Endodermal cell (in vitro differentiated cells): Measurements from ENCODE around the gene S100A14. TPM values are rescaled to one million over a fixed set of nuclear protein-coding genes. Genes with fewer than 3 reads are reported as not detected.

Source experiments
- DNase-seq: peaks from one replicate; pipeline ENCODE4 v3.0.0-alpha.2; 2017
- H3K27ac ChIP-seq: 2 replicates; pipeline ENCODE4 v1.5.1; 2013; ENCODE audit warnings: mild to moderate bottlenecking, low read depth, low read length, moderate library complexity
- H3K27me3 ChIP-seq: 2 replicates; pipeline ENCODE4 v1.6.1; 2013; ENCODE audit warnings: mild to moderate bottlenecking, low read length, moderate library complexity; ENCODE audit not compliant: insufficient read depth, control insufficient read depth, poor library complexity, severe bottlenecking
- H3K36me3 ChIP-seq: 2 replicates; pipeline ENCODE4 v1.7.0; 2013; ENCODE audit warnings: mild to moderate bottlenecking, low read length, moderate library complexity; ENCODE audit not compliant: control insufficient read depth, insufficient read depth
- H3K4me1 ChIP-seq: one replicate; pipeline ENCODE4 v1.7.0; 2013; ENCODE audit warnings: low read length; ENCODE audit not compliant: control insufficient read depth, insufficient read depth
- H3K4me3 ChIP-seq: 2 replicates; pipeline ENCODE4 v1.5.1; 2013; ENCODE audit warnings: mild to moderate bottlenecking, low read length, moderate library complexity
- H3K9ac ChIP-seq: 2 replicates; pipeline ENCODE4 v1.6.1; 2013; ENCODE audit warnings: mild to moderate bottlenecking, low read length, moderate library complexity; ENCODE audit not compliant: poor library complexity, severe bottlenecking; ENCODE audit errors: extremely low read depth
- H3K9me3 ChIP-seq: 2 replicates; pipeline ENCODE4 v1.6.1; 2013; ENCODE audit warnings: mild to moderate bottlenecking, low read length, moderate library complexity; ENCODE audit not compliant: control insufficient read depth
- H3K27ac Mint-ChIP-seq: 2 replicates; pipeline ENCODE4 v1.8.0; 2020; ENCODE audit warnings: mixed read lengths
- H3K27me3 Mint-ChIP-seq: 2 replicates; pipeline ENCODE4 v1.8.0; 2021; ENCODE audit warnings: mild to moderate bottlenecking, mixed read lengths; ENCODE audit not compliant: insufficient read depth
- H3K36me3 Mint-ChIP-seq: 2 replicates; pipeline ENCODE4 v1.8.0; 2020; ENCODE audit warnings: low read depth, mixed read lengths
- H3K4me1 Mint-ChIP-seq: 2 replicates; pipeline ENCODE4 v1.8.0; 2020; ENCODE audit warnings: mixed read lengths
- H3K4me3 Mint-ChIP-seq: 2 replicates; pipeline ENCODE4 v1.8.0; 2020; ENCODE audit warnings: mild to moderate bottlenecking, moderate library complexity, mixed read lengths
- H3K9me3 Mint-ChIP-seq: 2 replicates; pipeline ENCODE4 v1.8.0; 2020; ENCODE audit warnings: mild to moderate bottlenecking, mixed read lengths
- CTCF ChIP-seq: fragments of 200-600 bp; sonication (generic); conservative IDR thresholded peaks from 2 replicates; pipeline ENCODE4 v1.5.0; 2021; ENCODE audit warnings: antibody characterized with exemption, mild to moderate bottlenecking
- WGBS, 2 experiments: methylation state at CpG; one replicate each; pipeline versions ENCODE4 v1.1.5 to v1.1.7; 2013; ENCODE audit warnings: missing lambda C conversion rate in 2 of 2, mixed read lengths in 1 of 2; ENCODE audit not compliant: insufficient coverage in 1 of 2, insufficient read length in 1 of 2; 5-methylcytosine and 5-hydroxymethylcytosine counted together
- total RNA-seq, 2 donors: library from RNA; stranded (reverse); fragmentation: NEBNext Ultra II Directional in 1 of 2; extraction: Animal tissue kit (Norgen Biotek cat#: 25700) in 1 of 2; gene quantifications; 2 replicates in 1 of 2; 3 replicates in 1 of 2; pipeline ENCODE4 v1.2.1, GENCODE V29; 2021

S100A14 gene
- total RNA-seq, 2 donors from 2014 or later = 53.8 to 119 TPM

- Mint-ChIP-seq H3K4me1 (peaks cover 32% of the 10 kb centered on the region), H3K36me3 (no peaks in the 10 kb centered on the region), H3K9me3 (peaks cover 1% of the 10 kb centered on the region), H3K27ac (no peak overlapping the region), H3K4me3 (no peak overlapping the region), H3K27me3 (no peaks in the 10 kb centered on the region)
- no peak overlapping the region for H3K4me3 ChIP-seq
- H3K36me3 ChIP-seq = no peaks in the 10 kb centered on the region
- no peak for TF ChIP-seq CTCF
- H3K27me3 ChIP-seq = no peaks in the 10 kb centered on the region
- H3K9me3 ChIP-seq = no peaks in the 10 kb centered on the region
- DNase-seq = no peak
- H3K27ac ChIP-seq = no peak overlapping the region
- H3K4me1 ChIP-seq = peaks cover 7% of the 10 kb centered on the region
- no peak overlapping the region for H3K9ac ChIP-seq
- 87 to 93% methylated on average over 4 to 5 of the region's 5 CpGs for WGBS, 2 experiments
Measured at GRCh38 chr1:153587314-153587713, 28.8 kb downstream of the S100A14 start.

GRCh38 chr1:153586347-153586746, 29.8 kb downstream of the S100A14 start:
- H3K9me3 Mint-ChIP-seq = peaks cover 2% of the 10 kb centered on the region
- Histone ChIP-seq H3K27me3 (no peaks in the 10 kb centered on the region), H3K36me3 (no peaks in the 10 kb centered on the region), H3K4me3 (no peak overlapping the region), H3K27ac (no peak overlapping the region), H3K4me1 (peaks cover 11% of the 10 kb centered on the region), H3K9me3 (no peaks in the 10 kb centered on the region), H3K9ac (no peak overlapping the region)
- H3K27me3 Mint-ChIP-seq = no peaks in the 10 kb centered on the region
- H3K36me3 Mint-ChIP-seq = no peaks in the 10 kb centered on the region
- no peak overlapping the region for H3K4me3 Mint-ChIP-seq
- no peak overlapping the region for H3K27ac Mint-ChIP-seq
- WGBS, 2 experiments = 97% methylated on average over 1 of the region's 1 CpG; no CpG with 5 or more reads in 1 of the 2 experiments
- no peak for DNase-seq
- H3K4me1 Mint-ChIP-seq = peaks cover 32% of the 10 kb centered on the region
- TF ChIP-seq CTCF = no peak

GRCh38 chr1:153585006-153585405, 31.1 kb downstream of the S100A14 start:
- Histone ChIP-seq H3K4me3 (no peak overlapping the region), H3K27ac (no peak overlapping the region), H3K36me3 (no peaks in the 10 kb centered on the region), H3K9ac (no peak overlapping the region), H3K9me3 (no peaks in the 10 kb centered on the region), H3K27me3 (no peaks in the 10 kb centered on the region), H3K4me1 (peaks cover 11% of the 10 kb centered on the region)
- no peak overlapping the region for H3K4me3 Mint-ChIP-seq
- no peaks in the 10 kb centered on the region for H3K36me3 Mint-ChIP-seq
- peaks cover 3% of the 10 kb centered on the region for H3K9me3 Mint-ChIP-seq
- no peaks in the 10 kb centered on the region for H3K27me3 Mint-ChIP-seq
- peak overlapping the region; percentile 61 for H3K27ac Mint-ChIP-seq
- WGBS, 2 experiments = 94 to 100% methylated on average over 1 of the region's 1 CpG
- TF ChIP-seq CTCF = no peak
- no peak for DNase-seq
- H3K4me1 Mint-ChIP-seq = peaks cover 32% of the 10 kb centered on the region
